Activated CD8-positive, alpha-beta T cell treated with anti-CD3 and anti-CD28 coated beads, Interleukin-2, amount 10 ng/mL, durations not matched to agents 7 days and 5 days (primary cell): Measurements from ENCODE around the gene PGC. TPM values are rescaled to one million over a fixed set of nuclear protein-coding genes. Genes with fewer than 3 reads are reported as not detected.

Experiments used
- ATAC-seq: fragments of 150-1000 bp; cut with Tn5 transposase; one replicate; pipeline ENCODE4 v1.10.0; 2021; ENCODE audit warnings: moderate library complexity
- CTCF ChIA-PET: fragments of 350-600 bp; sonication (Branson Sonifier 250); formaldehyde crosslinking; loops from one replicate; lab custom pipeline; 2021; ENCODE audit warnings: antibody characterized with exemption; lab: Charles Lee
- POLR2A ChIA-PET: fragments of 350-600 bp; sonication (Branson Sonifier 250); formaldehyde crosslinking; loops from one replicate; lab custom pipeline; 2021; ENCODE audit warnings: antibody characterized with exemption; lab: Charles Lee
- DNase-seq: peaks from one replicate; pipeline ENCODE4 v3.0.0-alpha.2; 2020
- H3K27ac Mint-ChIP-seq: one replicate; pipeline ENCODE4 v1.8.0; 2021; ENCODE audit warnings: mild to moderate bottlenecking, mixed read lengths
- H3K27me3 Mint-ChIP-seq: one replicate; pipeline ENCODE4 v1.8.0; 2021; ENCODE audit warnings: low read depth, mixed read lengths
- H3K36me3 Mint-ChIP-seq: one replicate; pipeline ENCODE4 v1.8.0; 2021; ENCODE audit warnings: low read depth, mixed read lengths
- H3K4me1 Mint-ChIP-seq: one replicate; pipeline ENCODE4 v1.8.0; 2021; ENCODE audit warnings: low read depth, mixed read lengths
- H3K4me3 Mint-ChIP-seq: one replicate; pipeline ENCODE4 v1.8.0; 2021; ENCODE audit warnings: mild to moderate bottlenecking, mixed read lengths
- H3K9me3 Mint-ChIP-seq: one replicate; pipeline ENCODE4 v1.8.0; 2022; ENCODE audit warnings: mixed read lengths; ENCODE audit not compliant: insufficient read depth
- total RNA-seq, 2 experiments: library from RNA; stranded (reverse); gene quantifications; one replicate each; pipeline ENCODE4 v1.2.3, GENCODE V29; 2021

Gene PGC
- not detected for total RNA-seq

DNA sequence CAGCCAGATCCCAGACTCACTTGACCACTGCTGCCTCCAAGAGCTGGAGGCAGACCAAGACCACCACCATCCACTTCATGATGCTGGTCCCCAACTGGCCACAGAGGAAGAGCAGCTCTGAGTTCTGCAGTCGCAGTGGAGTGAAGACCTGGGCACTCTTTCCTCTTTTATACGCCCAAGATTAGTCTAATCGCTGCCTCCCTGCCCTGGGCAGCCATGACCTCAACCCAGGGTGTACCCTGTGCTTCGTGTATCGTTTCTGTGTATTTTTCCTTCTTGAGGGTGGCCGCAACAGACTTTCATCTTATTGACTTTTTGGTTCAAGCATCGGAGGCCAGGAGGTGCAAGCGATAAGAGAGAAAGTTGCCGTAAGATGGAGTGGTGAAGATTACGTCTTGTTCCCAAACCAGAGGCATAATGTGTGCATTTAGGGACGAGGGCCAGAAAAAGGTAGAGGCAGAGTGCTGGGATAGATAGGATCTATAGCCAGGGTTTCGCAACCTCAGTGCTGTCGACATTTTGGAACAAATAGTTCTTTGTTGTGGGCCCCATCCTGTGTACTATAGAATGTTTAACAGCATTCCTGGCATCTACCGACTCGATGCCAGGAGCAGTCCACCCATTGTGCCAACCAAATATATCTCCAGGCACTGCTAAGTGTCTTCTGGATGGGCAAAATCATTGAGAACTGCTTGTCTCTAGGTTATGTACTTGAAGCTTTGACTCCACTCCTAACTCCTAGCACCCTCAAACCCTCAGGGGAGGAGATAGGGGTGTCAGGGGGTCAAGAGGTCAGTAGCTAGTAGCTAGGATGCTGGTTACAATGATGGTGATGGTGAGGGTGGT lies at the start of gene PGC:
TSS of gene PGC (minus strand) at position 142 of the 846 bp plus-strand sequence. CDS start at position 79, 63 bp downstream.
- Mint-ChIP-seq H3K4me3 (no peak within 1 kb of the TSS), H3K4me1 (no peaks in the 10 kb centered on the region), H3K27me3 (peaks cover 6% of the 10 kb centered on the region), H3K27ac (no peak within 1 kb of the TSS), H3K36me3 (no peaks in the 10 kb centered on the region), H3K9me3 (no peaks in the 10 kb centered on the region)
- CTCF ChIA-PET = no interaction called here
- POLR2A ChIA-PET = no interaction called here
- ATAC-seq (no peak), DNase-seq (no peak)

DNA sequence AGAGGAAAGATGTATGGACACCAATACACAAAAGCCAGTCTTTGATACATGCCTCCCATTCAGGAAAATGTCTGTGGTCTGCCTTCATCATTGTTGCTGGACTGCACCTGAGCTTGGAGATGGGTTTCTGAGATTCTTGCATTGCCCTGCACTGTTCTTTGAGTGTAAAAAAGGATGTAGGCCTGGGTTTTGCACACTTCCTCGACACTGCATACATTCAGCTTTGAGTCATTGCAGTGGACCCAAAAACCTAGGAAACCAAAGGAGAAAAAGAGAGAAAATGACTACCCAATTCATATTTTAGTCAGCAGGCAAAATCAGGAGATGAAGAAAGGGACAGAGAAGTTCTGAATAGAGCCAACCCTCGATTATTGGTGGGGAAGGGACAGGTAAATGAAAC lies 49.3 kb upstream of the PGC start:
- ATAC-seq (no peak), DNase-seq (no peak)
- H3K9me3 Mint-ChIP-seq = no peaks in the 10 kb centered on the region
- no peak overlapping the region for H3K27ac Mint-ChIP-seq
- ChIA-PET CTCF (interaction anchor here (1.9 to 2.2 kb wide), 2 partner anchors 9 to 248 kb away, joined by 5 to 12 read pairs; partner anchors contain the start of gene TOMM6), POLR2A (no interaction called here)
- no peak overlapping the region for H3K4me3 Mint-ChIP-seq
- peaks cover 16% of the 10 kb centered on the region for H3K36me3 Mint-ChIP-seq
- no peaks in the 10 kb centered on the region for H3K27me3 Mint-ChIP-seq
- H3K4me1 Mint-ChIP-seq = peaks cover 2% of the 10 kb centered on the region

DNA sequence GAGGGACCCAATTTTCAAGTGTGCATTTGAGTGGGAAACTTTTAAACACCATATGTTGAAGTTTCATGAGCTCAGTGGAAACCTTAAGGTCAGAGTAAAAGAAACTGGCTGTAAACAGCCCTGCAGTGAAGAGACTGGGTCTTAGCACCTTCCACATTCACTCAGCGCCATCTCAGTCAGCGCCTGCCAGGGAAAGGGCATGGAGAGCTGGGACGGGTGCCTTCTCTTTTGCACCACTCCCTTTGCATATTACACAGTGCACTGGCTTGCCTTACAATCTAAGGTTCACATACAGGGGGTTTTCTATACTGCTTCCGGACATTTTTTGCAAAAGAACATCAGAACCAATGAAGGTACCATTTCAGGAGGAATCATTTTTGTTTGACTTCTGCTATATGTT lies 44.8 kb upstream of the PGC start:
- Mint-ChIP-seq H3K27me3 (no peaks in the 10 kb centered on the region), H3K36me3 (peaks cover 37% of the 10 kb centered on the region), H3K4me1 (peaks cover 19% of the 10 kb centered on the region), H3K27ac (peak overlapping the region; percentile 57), H3K9me3 (no peaks in the 10 kb centered on the region), H3K4me3 (no peak overlapping the region)
- DNase-seq (no peak), ATAC-seq (no peak)
- CTCF ChIA-PET = interaction anchor here (1.3 to 14.3 kb wide), 2 partner anchors 58 to 255 kb away, joined by 3 to 286 read pairs; partner anchors contain the start of gene TAF8
- POLR2A ChIA-PET = no interaction called here

DNA sequence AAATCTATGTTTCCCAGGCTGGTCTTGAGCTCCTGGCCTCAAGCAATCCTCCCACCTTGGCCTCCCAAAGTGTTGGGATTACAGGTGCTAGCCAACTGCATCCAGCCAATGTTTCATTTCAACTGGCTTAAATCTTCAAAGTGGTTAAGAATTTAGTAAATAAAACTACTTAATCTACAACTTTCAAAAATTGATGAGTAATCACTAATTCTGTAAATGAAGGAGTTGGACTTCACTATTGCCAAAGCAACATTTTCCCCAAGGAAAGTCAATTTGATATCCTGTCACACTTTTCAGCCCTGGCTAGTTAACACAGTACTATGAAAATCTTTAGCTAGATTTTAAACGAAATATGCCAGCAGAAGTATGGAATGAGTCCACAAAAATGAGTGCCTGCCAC lies 44.1 kb upstream of the PGC start:
- POLR2A ChIA-PET = no interaction called here
- DNase-seq = no peak
- ATAC-seq = no peak
- no peaks in the 10 kb centered on the region for H3K27me3 Mint-ChIP-seq
- peaks cover 17% of the 10 kb centered on the region for H3K4me1 Mint-ChIP-seq
- no peak overlapping the region for H3K27ac Mint-ChIP-seq
- H3K4me3 Mint-ChIP-seq = no peak overlapping the region
- H3K36me3 Mint-ChIP-seq = peaks cover 37% of the 10 kb centered on the region
- no peaks in the 10 kb centered on the region for H3K9me3 Mint-ChIP-seq
- CTCF ChIA-PET = interaction anchor here (1.1 to 14.3 kb wide), 3 partner anchors 57 to 313 kb away, joined by 3 to 286 read pairs (median 3); partner anchors contain the start of gene TAF8

DNA sequence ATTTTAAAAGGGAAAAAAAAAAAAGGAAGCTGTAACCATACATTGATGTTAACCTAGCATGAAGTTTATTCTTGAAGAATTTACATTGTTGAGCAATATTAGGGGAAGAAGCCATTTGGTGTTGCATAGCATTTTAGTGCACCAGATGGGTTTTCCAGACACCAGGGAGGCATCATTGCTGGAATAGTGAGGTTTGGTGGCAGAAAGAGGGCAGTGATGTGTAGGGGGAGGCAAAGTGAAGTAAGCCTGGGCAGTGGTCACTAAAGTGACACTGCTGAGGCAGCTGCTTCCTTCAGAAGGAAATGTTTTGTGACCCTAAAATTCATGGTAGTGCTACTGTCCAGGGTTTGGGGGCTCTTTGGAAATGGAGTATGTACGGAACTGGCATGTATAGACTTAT lies 42.8 kb upstream of the PGC start:
- Mint-ChIP-seq H3K27ac (no peak overlapping the region), H3K27me3 (no peaks in the 10 kb centered on the region), H3K4me3 (no peak overlapping the region), H3K36me3 (peaks cover 35% of the 10 kb centered on the region), H3K4me1 (peaks cover 22% of the 10 kb centered on the region), H3K9me3 (no peaks in the 10 kb centered on the region)
- CTCF ChIA-PET = interaction anchor here (0.7 to 14.3 kb wide), 2 partner anchors 199 to 257 kb away, joined by 3 to 286 read pairs; partner anchors contain the start of gene TAF8
- ATAC-seq (no peak), DNase-seq (no peak)
- POLR2A ChIA-PET = no interaction called here

DNA sequence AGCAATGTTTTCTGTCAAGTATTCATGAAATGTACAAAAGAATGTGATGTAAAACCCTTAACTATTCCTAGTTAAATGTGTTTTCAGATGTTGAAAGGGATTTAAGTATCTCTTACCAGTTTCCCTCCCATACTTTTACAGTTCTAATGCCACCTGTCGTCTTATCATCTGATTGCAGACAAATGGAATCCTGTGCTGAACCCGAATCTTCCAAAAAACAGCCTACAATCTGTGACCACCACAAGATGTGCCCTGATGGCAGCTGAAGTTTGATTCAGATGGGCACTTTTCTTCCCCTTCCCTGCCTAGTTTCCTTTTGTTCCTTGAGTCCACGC lies 42.2 kb upstream of the PGC start:
- ATAC-seq (no peak), DNase-seq (no peak)
- H3K27ac Mint-ChIP-seq = no peak overlapping the region
- H3K27me3 Mint-ChIP-seq = no peaks in the 10 kb centered on the region
- H3K4me3 Mint-ChIP-seq = peak overlapping the region; percentile 93
- ChIA-PET CTCF (interaction anchor here (14.3 kb wide), 1 partner anchor 257 kb away, joined by 286 read pairs; the partner anchor contains the start of gene TAF8), POLR2A (no interaction called here)
- no peaks in the 10 kb centered on the region for H3K9me3 Mint-ChIP-seq
- H3K36me3 Mint-ChIP-seq = peaks cover 34% of the 10 kb centered on the region
- H3K4me1 Mint-ChIP-seq = peaks cover 22% of the 10 kb centered on the region

DNA sequence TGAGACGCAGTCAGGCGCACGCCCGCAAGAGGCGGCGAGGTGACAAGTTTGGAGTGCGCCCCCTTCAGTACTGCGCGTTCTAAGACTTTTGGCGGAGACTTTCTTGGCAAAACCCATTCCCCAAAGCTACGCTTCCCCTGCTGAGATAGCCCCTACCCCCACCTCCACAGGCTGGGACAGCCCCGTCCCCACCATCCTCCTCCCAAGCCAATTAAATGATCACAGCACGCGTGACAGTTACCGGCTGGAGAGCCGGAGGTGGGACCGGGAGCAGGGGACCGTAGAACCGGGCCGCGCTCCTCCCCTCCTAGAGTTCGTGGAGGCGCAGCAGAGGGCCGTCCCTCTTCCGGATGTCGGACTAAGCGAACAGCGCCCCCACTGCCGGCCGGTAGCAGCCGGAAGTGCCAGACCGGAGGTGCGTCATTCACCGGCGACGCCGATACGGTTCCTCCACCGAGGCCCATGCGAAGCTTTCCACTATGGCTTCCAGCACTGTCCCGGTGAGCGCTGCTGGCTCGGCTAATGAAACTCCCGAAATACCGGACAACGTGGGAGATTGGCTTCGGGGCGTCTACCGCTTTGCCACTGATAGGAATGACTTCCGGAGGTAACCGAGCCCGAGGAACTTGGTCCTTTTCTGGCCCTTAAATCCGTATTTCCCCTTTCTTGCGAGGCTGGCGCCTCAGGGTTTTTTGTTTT lies 40.2 kb upstream of the PGC start, which contains the start of gene TOMM6:
TSS of gene TOMM6 (plus strand) at position 476 of the 699 bp plus-strand sequence. CDS start at position 480, 4 bp downstream.
- Mint-ChIP-seq H3K27ac (peak within 1 kb of the TSS; percentile 98), H3K9me3 (no peaks in the 10 kb centered on the region), H3K36me3 (peaks cover 32% of the 10 kb centered on the region), H3K4me1 (peaks cover 22% of the 10 kb centered on the region), H3K27me3 (peaks cover 8% of the 10 kb centered on the region), H3K4me3 (peak within 1 kb of the TSS; percentile 93)
- DNase-seq = peak; percentile 97
- ChIA-PET CTCF (interaction anchor here (0.6 to 14.3 kb wide), 48 partner anchors 9 to 777 kb away, joined by 3 to 286 read pairs (median 4); partner anchors contain the start of genes BYSL, CCND3, MED20 and MRPS10), POLR2A (interaction anchor here (0.7 to 3.5 kb wide), 14 partner anchors 9 to 263 kb away, joined by 3 to 33 read pairs (median 6); partner anchors contain the start of genes BYSL, MED20, TAF8 and USP49)
- ATAC-seq = peak; percentile 86

DNA sequence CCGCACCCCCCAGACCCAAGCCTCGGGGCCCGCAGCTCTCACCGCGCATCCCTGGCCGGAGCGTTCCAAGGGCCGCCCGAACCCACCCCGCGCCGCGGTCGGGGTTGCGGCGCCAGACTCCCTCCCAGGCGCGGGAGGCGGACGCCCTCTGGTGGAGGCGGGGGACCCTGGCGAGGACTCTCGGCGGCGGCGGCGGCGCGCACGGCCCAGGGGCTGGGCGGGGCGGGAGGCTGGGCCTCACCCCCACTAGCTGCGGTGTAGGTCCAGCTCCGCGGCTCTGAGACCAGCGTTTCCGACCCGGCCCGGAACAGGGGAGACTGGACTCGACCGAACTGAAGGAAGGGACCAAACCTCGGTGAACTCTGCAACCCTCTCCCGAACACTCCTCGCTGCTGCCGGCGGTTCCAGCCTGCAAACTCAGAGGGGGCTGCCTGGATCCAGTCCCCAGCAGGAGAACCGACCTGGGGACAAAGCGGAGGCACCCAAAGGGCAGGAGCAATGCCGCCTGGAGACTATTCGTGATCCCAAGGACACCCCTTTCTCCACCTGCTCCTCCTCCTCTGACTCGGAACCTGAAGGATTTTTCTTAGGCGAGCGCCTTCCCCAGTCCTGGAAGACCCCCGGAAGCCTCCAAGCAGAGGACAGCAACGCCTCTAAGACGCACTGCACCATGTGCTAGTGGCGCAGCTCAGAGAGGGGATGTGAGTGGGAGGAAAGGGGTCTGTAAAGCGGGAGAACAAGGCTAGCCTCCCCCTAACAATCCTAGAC lies 39.4 kb upstream of the PGC start:
- H3K4me3 Mint-ChIP-seq = peak overlapping the region; percentile 93
- peak overlapping the region; percentile 98 for H3K27ac Mint-ChIP-seq
- POLR2A ChIA-PET = interaction anchor here (0.7 to 3.5 kb wide), 13 partner anchors 9 to 264 kb away, joined by 3 to 33 read pairs (median 7); partner anchors contain the start of genes BYSL, MED20, TAF8 and USP49

DNA sequence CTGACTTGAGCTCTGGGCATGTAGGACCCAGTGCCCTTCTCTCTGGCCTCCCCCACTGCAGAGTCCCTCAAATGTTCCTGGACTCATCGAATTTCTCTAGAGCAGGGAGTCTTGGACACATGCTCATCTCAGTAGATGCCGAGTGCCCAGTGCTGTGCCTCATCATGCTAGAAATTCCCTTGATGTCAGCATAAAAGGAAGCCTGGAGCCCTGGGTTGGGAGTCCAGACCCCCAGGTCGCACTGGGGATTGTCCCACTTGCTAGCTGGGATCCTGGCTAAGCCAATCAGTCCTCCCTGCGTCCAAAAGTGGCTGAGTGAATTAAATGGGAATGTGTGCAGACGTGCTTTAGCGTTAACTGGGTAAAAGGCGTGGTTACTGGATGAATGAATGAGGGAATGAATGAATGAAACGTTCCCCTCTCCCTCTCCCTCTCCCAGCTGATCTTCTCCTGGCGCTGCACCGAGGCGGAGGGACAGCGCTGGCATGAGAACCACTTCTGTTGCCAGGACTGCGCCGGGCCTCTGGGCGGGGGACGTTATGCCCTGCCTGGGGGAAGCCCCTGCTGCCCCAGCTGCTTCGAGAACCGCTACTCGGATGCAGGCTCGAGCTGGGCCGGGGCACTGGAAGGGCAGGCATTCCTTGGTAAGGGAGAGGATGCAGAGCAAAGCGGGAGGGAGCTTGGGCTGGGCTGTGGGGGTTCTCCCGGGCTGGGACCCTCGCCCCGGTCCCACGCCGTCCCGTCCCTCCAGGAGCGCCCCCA lies 38.7 kb upstream of the PGC start:
- ATAC-seq = no peak
- ChIA-PET POLR2A (interaction anchor here (1.0 to 3.5 kb wide), 8 partner anchors 52 to 265 kb away, joined by 3 to 33 read pairs (median 13); partner anchors contain the start of genes BYSL, MED20, TAF8 and USP49), CTCF (interaction anchor here (0.8 to 14.3 kb wide), 22 partner anchors 8 to 762 kb away, joined by 3 to 286 read pairs (median 10); partner anchors contain the start of genes BYSL, CCND3, MED20 and TAF8)
- no peaks in the 10 kb centered on the region for H3K9me3 Mint-ChIP-seq
- peaks cover 16% of the 10 kb centered on the region for H3K27me3 Mint-ChIP-seq
- no peak for DNase-seq
- peaks cover 27% of the 10 kb centered on the region for H3K4me1 Mint-ChIP-seq
- H3K27ac Mint-ChIP-seq = peak overlapping the region; percentile 98
- peak overlapping the region; percentile 93 for H3K4me3 Mint-ChIP-seq
- H3K36me3 Mint-ChIP-seq = peaks cover 21% of the 10 kb centered on the region

More for the DNA sequence above, 39.4 kb upstream of the PGC start:
- DNase-seq (peak; percentile 90), ATAC-seq (peak; percentile 74)
- Mint-ChIP-seq H3K9me3 (no peaks in the 10 kb centered on the region), H3K36me3 (peaks cover 25% of the 10 kb centered on the region), H3K4me1 (peaks cover 22% of the 10 kb centered on the region), H3K27me3 (peaks cover 9% of the 10 kb centered on the region)
- CTCF ChIA-PET = interaction anchor here (0.8 to 14.3 kb wide), 38 partner anchors 9 to 777 kb away, joined by 3 to 286 read pairs (median 6); partner anchors contain the start of genes BYSL, CCND3, MED20 and MRPS10

DNA sequence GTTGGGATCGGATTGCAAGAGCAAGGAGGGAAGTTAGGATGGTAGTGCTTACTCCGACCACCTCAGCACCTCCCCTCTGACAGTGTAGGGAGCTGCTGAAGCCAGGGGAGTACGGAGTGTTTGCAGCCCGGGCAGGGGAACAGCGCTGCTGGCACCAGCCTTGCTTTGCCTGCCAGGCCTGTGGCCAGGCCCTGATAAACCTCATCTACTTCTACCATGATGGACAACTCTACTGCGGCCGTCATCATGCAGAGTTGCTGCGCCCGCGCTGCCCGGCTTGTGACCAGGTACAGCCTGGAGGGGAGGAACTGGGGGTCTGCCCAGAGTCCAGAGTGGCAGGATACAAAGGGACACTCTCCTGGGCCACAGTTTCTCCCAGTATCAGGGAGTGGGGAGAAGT lies 38.1 kb upstream of the PGC start:
- no peak overlapping the region for H3K27ac Mint-ChIP-seq
- DNase-seq (no peak), ATAC-seq (no peak)
- peaks cover 27% of the 10 kb centered on the region for H3K4me1 Mint-ChIP-seq
- H3K36me3 Mint-ChIP-seq = peaks cover 17% of the 10 kb centered on the region
- peak overlapping the region; percentile 93 for H3K4me3 Mint-ChIP-seq
- peaks cover 17% of the 10 kb centered on the region for H3K27me3 Mint-ChIP-seq
- POLR2A ChIA-PET = interaction anchor here (1.0 to 3.5 kb wide), 3 partner anchors 136 to 261 kb away, joined by 3 to 33 read pairs (median 3); partner anchors contain the start of genes BYSL and MED20
- CTCF ChIA-PET = interaction anchor here (0.8 to 14.3 kb wide), 11 partner anchors 8 to 762 kb away, joined by 3 to 286 read pairs (median 22); partner anchors contain the start of genes BYSL, MED20, TAF8 and TFEB
- H3K9me3 Mint-ChIP-seq = no peaks in the 10 kb centered on the region
